SK-N-SH (cell line): Measurements from ENCODE around the gene NEURL1. TPM values are rescaled to one million over a fixed set of nuclear protein-coding genes. Genes with fewer than 3 reads are reported as not detected.

ENCODE experiments used
- CTCF ChIA-PET: fragments of 300-600, 350-600 bp; formaldehyde crosslinking; extraction: SDS; loops from one replicate; lab custom pipeline; 2021; lab: Yijun Ruan, JAX
- POLR2A ChIA-PET: fragments of 350-600 bp; sonication (Branson Sonifier 250); formaldehyde crosslinking; extraction: SDS; loops from one replicate; lab custom pipeline; 2020; ENCODE audit warnings: antibody characterized with exemption, inconsistent platforms; lab: Yijun Ruan, JAX
- DNase-seq: peaks from one replicate; pipeline ENCODE4 v3.0.0; 2012
- H2AFZ ChIP-seq: fragments of 200-600 bp; sonication (generic); 2 replicates; pipeline ENCODE4 v1.8.1; 2016; ENCODE audit warnings: antibody characterized with exemption, mild to moderate bottlenecking, low read depth
- H3F3A ChIP-seq: fragments of 200-600 bp; sonication (generic); replicated peaks from 2 replicates; pipeline ENCODE3; 2016; ENCODE audit warnings: antibody characterized with exemption, mild to moderate bottlenecking; ENCODE audit not compliant: insufficient read depth
- H3K27ac ChIP-seq, 2 experiments: fragments of 200-500 bp in 1 of 2; fragments of 200-600 bp in 1 of 2; sonication (Bioruptor generic) in 1 of 2; sonication (generic), shearing (Covaris generic) in 1 of 2; 2 replicates each; pipeline versions ENCODE4 v1.5.1 to v1.6.1; 2014 to 2016; ENCODE audit warnings: low read depth in 2 of 2, inconsistent platforms in 1 of 2, low read length in 1 of 2, mild to moderate bottlenecking in 1 of 2, mixed read lengths in 1 of 2
- H3K27me3 ChIP-seq: fragments of 200-600 bp; sonication (generic), shearing (Covaris generic); 2 replicates; pipeline ENCODE4 v1.6.1; 2016; ENCODE audit warnings: mixed run types; ENCODE audit not compliant: insufficient read depth
- H3K36me3 ChIP-seq, 2 experiments: fragments of 200-500 bp in 1 of 2; fragments of 200-600 bp in 1 of 2; sonication (Bioruptor generic) in 1 of 2; sonication (generic) in 1 of 2; replicated peaks in 1 of 2; 2 replicates each; pipeline versions ENCODE3 to v1.5.1; 2014 to 2016; ENCODE audit warnings: low read length in 1 of 2, mild to moderate bottlenecking in 1 of 2; ENCODE audit not compliant: insufficient read depth in 2 of 2, control insufficient read depth in 1 of 2
- H3K4me1 ChIP-seq, 2 experiments: fragments of 200-500 bp in 1 of 2; fragments of 200-600 bp in 1 of 2; sonication (Bioruptor generic) in 1 of 2; sonication (generic), shearing (Covaris generic) in 1 of 2; 2 replicates each; pipeline versions ENCODE4 v1.5.1 to v1.6.1; 2014 to 2016; ENCODE audit warnings: low read depth in 1 of 2, low read length in 1 of 2, mixed run types in 1 of 2; ENCODE audit not compliant: insufficient read depth in 2 of 2, control insufficient read depth in 1 of 2
- H3K4me2 ChIP-seq: fragments of 200-600 bp; sonication (generic), shearing (Covaris generic); 2 replicates; pipeline ENCODE4 v1.6.1; 2017; ENCODE audit warnings: mixed run types
- H3K4me3 ChIP-seq, 2 experiments: fragments of 200-500 bp in 1 of 2; fragments of 200-600 bp in 1 of 2; sonication (Bioruptor generic) in 1 of 2; sonication (generic), shearing (Covaris generic) in 1 of 2; 2 replicates each; pipeline versions ENCODE4 v1.5.1 to v1.8.1; 2014 to 2016; ENCODE audit warnings: low read depth in 2 of 2, inconsistent platforms in 1 of 2, low read length in 1 of 2, mild to moderate bottlenecking in 1 of 2, mixed read lengths in 1 of 2, moderate library complexity in 1 of 2
- H3K79me2 ChIP-seq: fragments of 200-600 bp; sonication (generic); 2 replicates; pipeline ENCODE4 v1.8.1; 2017; ENCODE audit warnings: mild to moderate bottlenecking; ENCODE audit not compliant: insufficient read depth
- H3K9ac ChIP-seq: fragments of 200-600 bp; sonication (generic); 2 replicates; pipeline ENCODE4 v1.6.1; 2017; ENCODE audit warnings: mixed run types
- H3K9me2 ChIP-seq: fragments of 200-600 bp; sonication (generic); 2 replicates; pipeline ENCODE4 v1.6.1; 2017; ENCODE audit warnings: mixed run types
- H3K9me3 ChIP-seq: fragments of 200-600 bp; sonication (generic); 2 replicates; pipeline ENCODE4 v1.6.1; 2017; ENCODE audit warnings: mixed run types, mild to moderate bottlenecking, moderate library complexity
- H4K20me1 ChIP-seq: fragments of 200-600 bp; sonication (generic); 2 replicates; pipeline ENCODE4 v1.6.1; 2017; ENCODE audit warnings: mild to moderate bottlenecking, mixed run types; ENCODE audit not compliant: insufficient read depth
- CTCF ChIP-seq: fragments of 200-600 bp; sonication (generic); IDR thresholded peaks from 2 replicates; pipeline ENCODE4 v1.6.1; 2017; ENCODE audit warnings: antibody characterized with exemption, mild to moderate bottlenecking, moderate library complexity
- FOXJ3 ChIP-seq: sonication (generic); formaldehyde crosslinking; IDR thresholded peaks from 2 replicates; pipeline ENCODE4 v1.5.1; 2020; ENCODE audit warnings: mild to moderate bottlenecking, missing genetic modification reagents
- FOXM1 ChIP-seq: IDR thresholded peaks from 2 replicates; pipeline ENCODE4 v1.4.0; 2012; ENCODE audit warnings: low read depth, mild to moderate bottlenecking
- GABPA ChIP-seq: IDR thresholded peaks from 2 replicates; pipeline ENCODE4 v1.4.0; 2012; ENCODE audit warnings: low read depth, mild to moderate bottlenecking
- MAX ChIP-seq: IDR thresholded peaks from 2 replicates; pipeline ENCODE4 v1.4.0; 2012; ENCODE audit warnings: low read depth
- MXI1 ChIP-seq: IDR thresholded peaks from 2 replicates; pipeline ENCODE4 v1.6.1; 2012; ENCODE audit warnings: mild to moderate bottlenecking, low read depth, low read length, improper control_type of control experiment
- RAD21 ChIP-seq: IDR thresholded peaks from 2 replicates; pipeline ENCODE4 v1.6.1; 2012; ENCODE audit warnings: mild to moderate bottlenecking, low read length
- REST ChIP-seq: IDR thresholded peaks from 2 replicates; pipeline ENCODE4 v1.6.1; 2012; ENCODE audit warnings: mild to moderate bottlenecking, low read depth, low read length, moderate library complexity
- RXRA ChIP-seq: IDR thresholded peaks from 2 replicates; pipeline ENCODE4 v1.4.0; 2012; ENCODE audit warnings: low read depth, mild to moderate bottlenecking, borderline replicate concordance
- TAF1 ChIP-seq: IDR thresholded peaks from 2 replicates; pipeline ENCODE4 v1.6.1; 2012; ENCODE audit warnings: low read depth, mild to moderate bottlenecking, low read length, moderate library complexity, borderline replicate concordance
- TCF12 ChIP-seq: IDR thresholded peaks from 2 replicates; pipeline ENCODE4 v1.4.0; 2012
- TEAD4 ChIP-seq: IDR thresholded peaks from 2 replicates; pipeline ENCODE4 v1.4.0; 2012; ENCODE audit warnings: mild to moderate bottlenecking, borderline replicate concordance; ENCODE audit not compliant: insufficient read depth
- WGBS: methylation state at CpG from one replicate; pipeline ENCODE4 v1.1.6; 2017; ENCODE audit warnings: low lambda C conversion rate; 5-methylcytosine and 5-hydroxymethylcytosine counted together
- polyA plus RNA-seq, 3 experiments: library from polyadenylated mRNA; depleted of rRNA; stranded (reverse); fragments of >200 nt; gene quantifications; 2 replicates each; pipeline ENCODE4 v1.2.3, GENCODE V29; 2012
- TF ChIP-seq, protein P1 (sequence below): fragments of 150-350 bp; IDR thresholded peaks from 2 replicates; pipeline ENCODE4 v1.6.1; 2016; ENCODE audit warnings: mild to moderate bottlenecking, low read depth, low read length

NEURL1 gene
- polyA plus RNA-seq, 1 of the 3 experiments (the other 2 are of a cell fraction): 0.05 TPM

GRCh38 chr10:103533827-103534226, 40.3 kb downstream of the NEURL1 start:
- H3K27me3 ChIP-seq: peaks cover 6% of the 10 kb centered on the region; the same call in 1 of the 2 replicates
- ChIA-PET POLR2A (no interaction called here), CTCF (no interaction called here)
- H3K9me2 ChIP-seq: no peaks in the 10 kb centered on the region
- H3F3A ChIP-seq: no peaks in the 10 kb centered on the region
- H3K4me1 ChIP-seq: no peaks in the 10 kb centered on the region
- no peaks in the 10 kb centered on the region for H3K9me3 ChIP-seq
- no peak overlapping the region for H3K27ac ChIP-seq
- WGBS: 84% methylated on average over 6 of the region's 7 CpGs
- no peaks in the 10 kb centered on the region for H3K36me3 ChIP-seq
- DNase-seq: no peak
- H3K4me2 ChIP-seq: no peak overlapping the region
- H3K9ac ChIP-seq: no peak overlapping the region
- no peaks in the 10 kb centered on the region for H4K20me1 ChIP-seq
- no peaks in the 10 kb centered on the region for H3K79me2 ChIP-seq
- H2AFZ ChIP-seq: no peak overlapping the region
- no peak overlapping the region for H3K4me3 ChIP-seq
- TF ChIP-seq RAD21: no peak
- TF ChIP-seq RXRA: no peak
- TF ChIP-seq TCF12: no peak
- no peak for TF ChIP-seq CTCF
- no peak for TF ChIP-seq TEAD4
- TF ChIP-seq, protein P1, sequence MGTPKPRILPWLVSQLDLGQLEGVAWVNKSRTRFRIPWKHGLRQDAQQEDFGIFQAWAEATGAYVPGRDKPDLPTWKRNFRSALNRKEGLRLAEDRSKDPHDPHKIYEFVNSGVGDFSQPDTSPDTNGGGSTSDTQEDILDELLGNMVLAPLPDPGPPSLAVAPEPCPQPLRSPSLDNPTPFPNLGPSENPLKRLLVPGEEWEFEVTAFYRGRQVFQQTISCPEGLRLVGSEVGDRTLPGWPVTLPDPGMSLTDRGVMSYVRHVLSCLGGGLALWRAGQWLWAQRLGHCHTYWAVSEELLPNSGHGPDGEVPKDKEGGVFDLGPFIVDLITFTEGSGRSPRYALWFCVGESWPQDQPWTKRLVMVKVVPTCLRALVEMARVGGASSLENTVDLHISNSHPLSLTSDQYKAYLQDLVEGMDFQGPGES: no peak
- no peak for TF ChIP-seq REST
- no peak for TF ChIP-seq TAF1
- TF ChIP-seq FOXJ3 (CRISPR knock-in tag): no peak
- TF ChIP-seq FOXM1: no peak
- no peak for TF ChIP-seq MAX
- TF ChIP-seq GABPA: no peak
- TF ChIP-seq MXI1: no peak
- TF ChIP-seq, all 33 proteins: peak for 0
